Stimulated activated naive CD8-positive, alpha-beta T cell treated with anti-CD3 and anti-CD28 coated beads, Interleukin-15, Interleukin-2, amounts not matched to agents 100 ng/mL and 50 ng/mL, for 24 hours (primary cell): Measurements from ENCODE around the gene RAB44.

Source experiments
- H3K27ac Mint-ChIP-seq: one replicate; pipeline ENCODE4 v1.8.0; 2021; ENCODE audit warnings: mild to moderate bottlenecking, mixed read lengths
- H3K27me3 Mint-ChIP-seq: one replicate; pipeline ENCODE4 v1.8.0; 2021; ENCODE audit warnings: mixed read lengths
- H3K36me3 Mint-ChIP-seq: one replicate; pipeline ENCODE4 v1.8.0; 2021; ENCODE audit warnings: low read depth, mixed read lengths
- H3K4me1 Mint-ChIP-seq: one replicate; pipeline ENCODE4 v1.8.0; 2021; ENCODE audit warnings: low read depth, mixed read lengths
- H3K4me3 Mint-ChIP-seq: one replicate; pipeline ENCODE4 v1.8.0; 2021; ENCODE audit warnings: mild to moderate bottlenecking, mixed read lengths
- H3K9me3 Mint-ChIP-seq: one replicate; pipeline ENCODE4 v1.8.0; 2021; ENCODE audit warnings: mixed read lengths

The RAB44 gene

DNA sequence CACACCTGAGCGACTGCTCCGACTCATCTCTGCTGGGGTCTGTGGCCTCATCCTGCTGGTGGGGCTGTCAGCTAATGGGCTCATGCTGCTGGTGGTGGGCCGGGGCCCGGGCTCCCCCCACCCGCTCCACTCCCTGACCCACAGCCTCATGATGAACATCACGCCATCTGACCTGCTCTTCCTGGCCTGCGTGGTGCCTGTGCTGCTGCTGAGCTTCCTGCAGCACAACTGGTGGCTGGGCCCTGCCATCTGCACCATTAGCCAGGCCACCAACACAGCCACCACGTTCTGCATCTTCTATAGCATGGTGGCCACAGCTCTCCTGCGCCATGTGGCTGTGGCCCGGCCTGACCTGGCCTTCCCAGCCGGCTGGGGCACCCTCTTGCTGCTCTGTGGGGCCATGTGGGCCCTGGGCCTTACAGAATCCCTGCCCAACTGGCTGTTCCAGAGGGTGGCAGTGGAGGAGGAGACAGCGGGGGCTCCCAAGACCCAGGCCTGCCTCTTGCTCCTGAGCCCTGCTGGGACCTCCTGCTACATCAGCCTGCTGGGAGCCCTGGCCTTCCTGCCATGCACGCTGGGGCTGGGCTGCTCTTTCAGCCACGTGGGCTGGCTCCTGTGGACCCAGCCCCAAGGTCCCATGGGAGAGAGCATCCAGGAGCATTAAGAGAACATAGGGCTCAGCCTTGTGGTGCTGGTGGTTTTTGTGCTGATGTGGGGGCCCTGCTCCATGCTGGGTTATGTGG lies 39.6 kb downstream of the RAB44 start:
- peaks cover 29% of the 10 kb centered on the region for H3K4me1 Mint-ChIP-seq
- no peaks in the 10 kb centered on the region for H3K9me3 Mint-ChIP-seq
- peaks cover 5% of the 10 kb centered on the region for H3K27me3 Mint-ChIP-seq
- H3K36me3 Mint-ChIP-seq: no peaks in the 10 kb centered on the region
- no peak overlapping the region for H3K4me3 Mint-ChIP-seq
- no peak overlapping the region for H3K27ac Mint-ChIP-seq

DNA sequence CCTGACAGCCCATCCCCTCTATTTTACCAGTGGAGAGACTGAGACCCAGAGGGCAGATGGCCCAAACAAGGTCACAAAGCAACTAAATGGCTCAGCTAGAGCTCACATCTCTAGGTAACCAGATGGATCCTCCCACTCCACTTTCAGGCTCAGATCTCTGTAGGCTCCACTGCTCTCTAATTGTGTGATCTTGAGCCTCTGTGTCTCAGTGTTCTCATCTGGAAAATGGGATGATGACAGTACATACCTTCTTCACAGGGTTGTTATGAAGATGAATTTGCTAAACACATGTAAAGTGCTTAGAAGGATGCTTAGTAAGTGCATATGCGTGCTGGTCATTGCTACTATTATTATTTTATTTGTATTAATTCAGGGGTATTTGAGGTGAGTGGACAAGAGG lies 40.5 kb downstream of the RAB44 start:
- Mint-ChIP-seq H3K9me3 (no peaks in the 10 kb centered on the region), H3K4me3 (no peak overlapping the region), H3K36me3 (no peaks in the 10 kb centered on the region), H3K4me1 (peaks cover 29% of the 10 kb centered on the region), H3K27me3 (peaks cover 5% of the 10 kb centered on the region), H3K27ac (no peak overlapping the region)

DNA sequence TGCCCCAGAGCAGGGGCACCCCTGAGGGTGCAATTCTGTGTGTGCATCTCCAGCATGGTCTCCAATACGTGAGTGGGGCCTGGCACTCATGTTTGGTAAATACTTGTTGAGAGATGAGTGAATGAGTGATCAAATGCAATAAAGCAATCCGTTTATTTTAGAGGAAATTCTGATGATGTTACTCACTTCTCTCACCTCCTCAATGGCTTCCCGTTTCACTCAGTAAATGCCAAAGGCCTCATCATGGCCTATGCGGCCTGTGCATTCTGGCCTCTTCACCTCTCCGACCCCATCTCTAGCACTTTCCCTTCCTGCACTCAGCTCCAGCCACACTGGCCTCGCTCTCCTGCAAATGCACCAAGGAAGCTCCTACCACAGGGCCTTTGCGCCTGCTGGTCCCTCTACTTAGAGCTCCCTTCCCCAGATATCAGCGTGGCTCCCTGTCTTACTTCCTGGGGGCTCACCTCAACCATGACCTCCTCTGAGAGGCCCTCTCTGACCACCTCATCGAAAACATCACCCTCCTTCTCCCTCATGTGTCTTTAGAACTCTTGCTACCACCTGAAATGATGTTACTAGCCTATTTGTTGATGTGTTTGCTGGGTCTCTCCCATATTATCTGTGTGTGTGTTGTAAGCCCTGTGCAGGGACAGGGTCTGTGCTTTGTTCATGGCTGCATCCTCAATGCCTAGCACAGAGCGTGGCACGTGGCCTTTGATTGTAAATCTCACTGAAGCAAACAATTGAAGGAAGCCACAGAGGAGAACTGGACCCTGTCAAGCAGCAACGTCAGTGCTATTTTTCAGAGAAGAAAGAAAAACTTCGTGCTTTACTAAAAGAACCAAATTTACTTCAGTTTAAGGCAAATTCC lies 42.6 kb downstream of the RAB44 start:
- Mint-ChIP-seq H3K27ac (no peak overlapping the region), H3K4me3 (no peak overlapping the region), H3K4me1 (peaks cover 16% of the 10 kb centered on the region), H3K27me3 (no peaks in the 10 kb centered on the region), H3K9me3 (no peaks in the 10 kb centered on the region), H3K36me3 (no peaks in the 10 kb centered on the region)

DNA sequence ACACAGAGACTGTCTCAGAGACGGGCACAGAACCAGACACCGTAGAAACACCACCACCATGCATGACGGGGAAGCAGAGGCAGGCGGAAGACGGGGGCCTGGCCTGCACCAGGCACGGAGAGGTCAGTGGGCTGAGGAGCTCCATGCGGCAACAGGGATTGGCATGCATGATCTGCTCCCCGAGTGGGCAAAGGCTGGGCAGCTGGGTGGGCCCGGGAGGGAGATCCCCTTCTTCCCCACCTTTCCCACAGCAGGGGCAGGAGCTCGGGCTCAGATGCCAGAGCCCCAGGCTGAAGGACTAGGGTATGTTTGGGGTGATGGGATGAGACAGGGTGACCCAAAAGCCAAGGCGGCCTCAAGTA lies 43.2 kb downstream of the RAB44 start:
- H3K9me3 Mint-ChIP-seq: no peaks in the 10 kb centered on the region
- no peaks in the 10 kb centered on the region for H3K27me3 Mint-ChIP-seq
- no peaks in the 10 kb centered on the region for H3K36me3 Mint-ChIP-seq
- H3K27ac Mint-ChIP-seq: no peak overlapping the region
- no peak overlapping the region for H3K4me3 Mint-ChIP-seq
- peaks cover 12% of the 10 kb centered on the region for H3K4me1 Mint-ChIP-seq

DNA sequence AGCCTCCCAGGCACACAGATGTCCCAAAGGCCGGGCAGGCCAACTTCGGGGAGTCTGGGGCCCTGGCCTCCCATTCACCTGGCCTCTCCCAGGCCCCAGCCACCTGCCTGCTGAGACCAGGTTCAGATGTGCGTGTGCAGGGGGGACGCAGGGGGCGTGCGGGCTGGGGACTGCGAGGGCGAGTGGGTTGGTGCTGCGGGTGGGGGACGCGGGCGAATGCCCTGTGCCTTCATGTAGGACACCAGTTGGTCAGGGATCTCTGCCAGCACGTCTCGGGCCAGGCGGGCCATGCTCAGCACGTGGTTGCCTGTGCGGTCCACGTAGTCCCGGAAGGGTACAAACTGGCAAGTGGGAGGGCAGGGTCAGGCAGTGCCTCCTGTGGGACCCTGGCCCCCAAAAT lies 44.5 kb downstream of the RAB44 start:
- no peaks in the 10 kb centered on the region for H3K9me3 Mint-ChIP-seq
- H3K27ac Mint-ChIP-seq: no peak overlapping the region
- H3K36me3 Mint-ChIP-seq: no peaks in the 10 kb centered on the region
- H3K4me1 Mint-ChIP-seq: peaks cover 11% of the 10 kb centered on the region
- no peaks in the 10 kb centered on the region for H3K27me3 Mint-ChIP-seq
- H3K4me3 Mint-ChIP-seq: no peak overlapping the region

DNA sequence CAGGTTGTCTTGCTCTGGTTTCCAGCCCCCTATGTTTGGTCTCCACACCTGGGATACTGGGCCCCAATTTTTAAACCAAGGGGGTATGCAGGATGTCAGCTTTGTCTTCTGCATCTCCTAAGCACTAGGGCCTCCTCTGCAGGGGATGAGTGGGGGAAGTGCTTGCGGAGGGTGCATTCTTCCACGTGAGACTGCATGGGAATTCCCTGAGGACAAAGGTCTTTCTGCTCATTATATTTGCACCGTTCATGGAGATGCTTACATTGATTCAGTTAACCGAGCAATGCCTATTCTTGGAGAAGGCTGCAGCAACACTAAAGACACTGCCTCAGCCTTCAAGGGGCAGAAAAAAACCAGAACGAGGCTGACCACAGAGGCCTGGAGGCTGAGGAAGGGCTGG lies 45.4 kb downstream of the RAB44 start:
- Mint-ChIP-seq H3K27me3 (no peaks in the 10 kb centered on the region), H3K4me1 (peaks cover 11% of the 10 kb centered on the region), H3K36me3 (no peaks in the 10 kb centered on the region), H3K27ac (no peak overlapping the region), H3K4me3 (no peak overlapping the region), H3K9me3 (no peaks in the 10 kb centered on the region)

DNA sequence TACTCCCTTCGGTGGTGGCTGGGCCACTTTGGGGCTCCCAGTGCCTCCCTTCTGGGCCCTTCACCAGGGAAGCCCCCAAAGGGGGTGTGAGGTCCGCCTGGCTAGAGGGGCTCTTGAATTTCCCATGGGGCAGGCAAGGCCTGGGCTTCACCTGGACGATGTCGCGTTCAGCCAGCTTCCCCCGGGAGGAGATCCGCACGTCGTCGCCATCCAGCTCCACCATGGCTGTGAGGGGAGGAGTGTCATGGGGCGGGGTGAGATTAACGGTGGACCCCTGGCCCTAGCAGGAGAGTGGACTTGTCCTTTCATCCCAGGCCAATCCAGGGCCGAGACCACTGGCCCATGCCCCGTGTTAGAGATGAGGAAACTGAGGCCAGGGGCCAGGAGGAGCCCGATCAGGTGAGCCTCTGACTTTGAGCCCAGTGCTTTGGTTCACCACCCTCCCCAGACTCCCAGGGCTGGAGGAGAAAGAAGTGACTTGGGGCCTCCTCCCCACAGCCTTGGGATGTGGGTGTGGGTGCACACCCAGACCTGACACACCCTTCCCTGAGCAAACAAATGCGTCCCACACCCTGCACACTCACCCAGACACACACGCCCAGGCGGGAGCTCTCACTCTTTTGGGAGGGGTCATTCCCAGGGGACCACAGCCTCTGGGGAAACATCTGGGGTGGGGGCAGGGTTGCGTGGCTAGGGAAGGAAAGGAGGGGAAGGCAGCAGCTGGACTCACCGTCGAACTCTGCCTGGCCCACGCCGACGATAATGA lies 46.1 kb downstream of the RAB44 start:
- peaks cover 5% of the 10 kb centered on the region for H3K9me3 Mint-ChIP-seq
- H3K4me1 Mint-ChIP-seq: peaks cover 11% of the 10 kb centered on the region
- H3K4me3 Mint-ChIP-seq: no peak overlapping the region
- no peak overlapping the region for H3K27ac Mint-ChIP-seq
- H3K36me3 Mint-ChIP-seq: no peaks in the 10 kb centered on the region
- no peaks in the 10 kb centered on the region for H3K27me3 Mint-ChIP-seq

DNA sequence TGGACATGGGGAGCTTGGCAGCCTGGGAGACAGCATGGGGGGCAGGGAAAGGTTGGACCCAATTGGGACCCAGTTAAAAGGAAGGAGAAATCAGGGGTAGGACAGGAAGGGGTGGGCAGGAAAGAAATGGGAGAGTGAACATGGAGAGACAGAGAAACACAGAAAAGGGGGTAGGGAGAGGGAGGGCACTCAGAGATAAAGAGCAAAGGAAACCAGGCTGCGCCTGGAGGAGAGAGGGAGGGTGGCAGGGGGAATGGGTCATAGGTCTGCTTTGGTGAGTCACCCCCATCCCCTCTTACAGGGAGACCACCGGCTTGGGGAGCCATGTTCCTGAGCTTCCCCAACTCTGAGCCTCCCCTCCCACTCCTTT lies 46.7 kb downstream of the RAB44 start:
- H3K27ac Mint-ChIP-seq: peak overlapping the region; percentile 36
- H3K4me1 Mint-ChIP-seq: peaks cover 11% of the 10 kb centered on the region
- H3K36me3 Mint-ChIP-seq: no peaks in the 10 kb centered on the region
- peaks cover 5% of the 10 kb centered on the region for H3K9me3 Mint-ChIP-seq
- H3K27me3 Mint-ChIP-seq: no peaks in the 10 kb centered on the region
- H3K4me3 Mint-ChIP-seq: no peak overlapping the region

DNA sequence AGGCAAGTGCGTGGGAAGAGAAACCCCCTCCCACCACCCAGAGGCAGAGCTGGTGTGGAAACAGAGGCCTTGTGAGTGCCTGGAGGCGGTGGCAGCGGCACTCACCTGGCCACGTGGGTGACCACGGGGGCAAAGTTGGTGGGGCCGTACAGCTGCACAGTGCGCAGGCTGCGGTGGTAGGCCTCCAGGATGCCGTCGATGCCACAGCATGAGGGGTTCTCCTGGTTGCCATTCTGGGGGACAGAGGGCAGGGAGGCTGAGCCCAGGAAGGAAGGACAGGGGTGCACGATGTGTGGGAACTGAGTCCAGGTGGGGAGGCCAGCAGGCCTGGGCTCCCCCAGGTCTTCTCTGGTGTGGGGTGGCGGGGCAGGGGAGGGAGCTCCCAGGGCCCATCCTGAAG lies 47.7 kb downstream of the RAB44 start:
- H3K27ac Mint-ChIP-seq: no peak overlapping the region
- H3K27me3 Mint-ChIP-seq: no peaks in the 10 kb centered on the region
- no peaks in the 10 kb centered on the region for H3K36me3 Mint-ChIP-seq
- H3K4me1 Mint-ChIP-seq: peaks cover 9% of the 10 kb centered on the region
- no peak overlapping the region for H3K4me3 Mint-ChIP-seq
- H3K9me3 Mint-ChIP-seq: peaks cover 5% of the 10 kb centered on the region

DNA sequence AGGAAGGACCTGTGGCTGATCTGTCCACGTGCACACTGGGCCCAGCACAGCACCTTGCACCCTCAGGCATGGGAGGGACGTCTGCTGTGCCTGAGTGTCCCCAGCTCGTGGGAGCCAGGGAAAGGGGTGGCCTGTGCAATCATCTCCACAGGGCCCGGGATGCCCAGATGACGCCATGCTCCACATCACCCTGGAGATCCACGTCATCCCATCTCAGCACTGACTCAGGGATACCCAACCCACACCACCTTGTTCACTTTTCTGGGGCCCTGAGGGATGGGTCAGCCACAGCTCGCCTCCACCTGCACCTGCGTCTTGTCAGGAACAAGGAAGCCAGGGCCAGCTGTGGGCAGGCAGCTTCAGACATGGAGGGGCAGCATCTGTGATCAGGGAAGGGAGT lies 48.2 kb downstream of the RAB44 start:
- no peaks in the 10 kb centered on the region for H3K27me3 Mint-ChIP-seq
- H3K4me3 Mint-ChIP-seq: no peak overlapping the region
- H3K36me3 Mint-ChIP-seq: no peaks in the 10 kb centered on the region
- H3K27ac Mint-ChIP-seq: no peak overlapping the region
- H3K9me3 Mint-ChIP-seq: peaks cover 5% of the 10 kb centered on the region
- H3K4me1 Mint-ChIP-seq: peaks cover 4% of the 10 kb centered on the region

DNA sequence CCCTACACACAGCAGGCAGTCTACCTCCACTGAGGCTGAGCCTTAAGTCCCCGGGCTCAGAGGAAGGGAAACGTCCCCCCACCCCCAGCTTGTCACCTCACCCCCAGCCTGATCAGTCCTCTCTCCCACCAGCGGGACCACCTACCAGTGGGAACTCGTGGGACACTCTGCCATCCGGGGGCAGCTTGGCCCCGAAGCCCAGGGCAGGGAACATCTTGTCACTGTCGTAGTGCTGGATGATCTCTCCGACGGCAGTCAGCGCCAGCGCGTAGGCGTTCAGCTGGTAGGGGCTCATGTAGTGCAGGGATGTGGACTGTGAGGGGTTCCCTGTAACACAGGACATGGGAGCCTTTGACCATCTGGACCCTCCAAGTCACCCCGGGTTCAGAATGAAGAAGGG lies 48.6 kb downstream of the RAB44 start:
- no peaks in the 10 kb centered on the region for H3K36me3 Mint-ChIP-seq
- no peak overlapping the region for H3K27ac Mint-ChIP-seq
- H3K27me3 Mint-ChIP-seq: no peaks in the 10 kb centered on the region
- peaks cover 4% of the 10 kb centered on the region for H3K4me1 Mint-ChIP-seq
- H3K4me3 Mint-ChIP-seq: no peak overlapping the region
- peaks cover 5% of the 10 kb centered on the region for H3K9me3 Mint-ChIP-seq

DNA sequence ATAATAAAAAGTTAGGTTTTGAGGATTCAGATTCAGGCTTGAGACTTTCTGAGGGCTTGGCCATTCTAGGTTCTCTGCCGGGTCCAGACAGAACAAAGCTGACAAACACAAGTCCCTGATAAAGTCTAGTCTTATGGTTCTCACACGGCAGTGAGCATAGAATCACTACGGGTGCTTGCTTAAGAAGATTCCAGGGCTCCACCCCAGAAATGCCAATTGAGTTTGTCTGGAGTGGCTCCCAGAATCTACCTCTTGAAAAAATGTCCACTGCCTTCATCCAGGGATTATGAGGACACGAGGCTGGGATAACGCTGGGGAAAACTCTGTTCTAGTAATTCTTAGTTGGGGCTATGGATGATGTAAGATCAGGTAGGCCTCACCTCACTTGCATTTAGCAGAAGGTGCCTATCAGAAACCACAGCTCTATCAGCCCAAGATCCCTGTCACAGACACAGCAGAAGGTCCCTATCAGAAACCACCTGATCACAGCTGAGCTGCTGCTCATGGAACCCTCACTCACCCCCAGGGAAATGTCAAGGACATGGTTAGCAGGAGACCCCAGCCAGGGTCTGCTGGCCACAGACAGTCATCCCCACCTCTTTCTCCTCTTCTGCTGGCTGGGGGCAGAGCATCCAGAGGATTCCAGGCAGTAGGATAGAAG lies 52.3 kb downstream of the RAB44 start:
- Mint-ChIP-seq H3K9me3 (peaks cover 5% of the 10 kb centered on the region), H3K4me3 (no peak overlapping the region), H3K4me1 (peaks cover 32% of the 10 kb centered on the region), H3K27ac (no peak overlapping the region), H3K36me3 (no peaks in the 10 kb centered on the region), H3K27me3 (no peaks in the 10 kb centered on the region)

DNA sequence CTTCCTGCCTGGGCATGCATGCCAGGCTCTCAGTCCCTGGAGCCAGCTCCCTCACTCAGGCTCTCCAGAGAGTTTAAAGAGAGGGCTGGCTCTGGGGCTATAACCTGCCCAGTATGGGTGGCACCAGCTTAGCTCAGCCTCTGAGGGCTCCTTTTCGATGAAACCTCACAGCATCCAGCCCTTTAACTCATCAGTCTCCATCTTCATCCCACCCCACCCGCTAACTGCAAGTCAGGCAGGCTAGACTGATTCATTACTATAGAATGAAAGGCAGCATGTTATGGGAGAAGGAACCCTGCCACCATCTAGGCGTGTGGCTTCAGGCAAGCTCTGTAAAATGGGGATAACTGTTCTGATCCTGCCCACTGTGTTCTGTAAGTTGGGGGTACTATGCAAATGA lies 53.5 kb downstream of the RAB44 start:
- no peaks in the 10 kb centered on the region for H3K27me3 Mint-ChIP-seq
- no peak overlapping the region for H3K4me3 Mint-ChIP-seq
- H3K36me3 Mint-ChIP-seq: no peaks in the 10 kb centered on the region
- no peak overlapping the region for H3K27ac Mint-ChIP-seq
- H3K9me3 Mint-ChIP-seq: peaks cover 5% of the 10 kb centered on the region
- H3K4me1 Mint-ChIP-seq: peaks cover 43% of the 10 kb centered on the region

DNA sequence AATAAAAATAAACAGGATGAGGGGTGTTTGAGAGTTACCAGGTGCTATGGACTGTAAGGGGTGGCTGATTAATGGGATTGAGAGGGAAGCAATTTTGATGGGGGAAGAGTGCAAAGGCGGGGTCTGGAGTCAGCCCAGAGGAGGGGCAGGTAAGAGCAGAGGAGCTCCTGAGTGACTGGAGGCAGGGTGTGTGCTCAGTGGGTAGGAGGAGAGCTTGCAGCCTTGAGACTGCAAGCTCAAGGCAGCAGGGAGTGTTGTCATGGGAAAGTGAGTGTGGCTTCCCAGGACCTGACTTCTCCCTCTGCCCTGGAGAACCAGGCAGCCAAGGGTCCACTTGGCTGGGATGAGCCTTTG lies 54.2 kb downstream of the RAB44 start:
- Mint-ChIP-seq H3K36me3 (no peaks in the 10 kb centered on the region), H3K27ac (peak overlapping the region; percentile 71), H3K9me3 (peaks cover 5% of the 10 kb centered on the region), H3K4me1 (peaks cover 50% of the 10 kb centered on the region), H3K4me3 (no peak overlapping the region), H3K27me3 (no peaks in the 10 kb centered on the region)
